ENCODE results near the gene RHOB. TPM values are rescaled to one million over a fixed set of nuclear protein-coding genes. Genes with fewer than 3 reads are reported as not detected.

RHOB gene
- total RNA-seq, 1 donor from 2014 or later, result 292 TPM

DNA sequence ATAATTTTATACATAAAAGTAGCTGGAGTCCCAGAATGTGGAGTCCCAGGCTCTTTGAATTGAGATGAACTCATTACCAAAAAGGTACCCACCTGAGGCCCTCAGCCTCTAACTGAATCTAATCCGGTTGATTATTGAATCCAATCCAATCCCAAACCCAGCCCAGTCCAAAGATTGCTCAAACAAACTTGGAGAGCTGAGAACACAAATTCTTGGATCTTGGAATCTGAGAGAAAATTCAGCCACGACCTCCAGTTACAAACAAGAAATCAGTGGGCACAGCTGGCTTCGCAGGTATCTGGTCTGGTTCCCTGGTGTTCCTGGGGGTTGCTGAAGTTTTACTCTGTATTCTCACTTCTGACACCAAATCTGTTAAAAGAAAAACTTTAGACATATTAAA, 28.4 kb upstream of the RHOB start:
- no peaks in the 10 kb centered on the region for H3K9me3 Mint-ChIP-seq (ENCODE audit: unreplicated experiment)
- no peak for DNase-seq (ENCODE audit: low spot score)
- no peaks in the 10 kb centered on the region for H3K36me3 Mint-ChIP-seq (ENCODE audit: low read depth, unreplicated experiment)
- peaks cover 15% of the 10 kb centered on the region for H3K4me1 Mint-ChIP-seq (ENCODE audit: unreplicated experiment)
- H3K4me3 Mint-ChIP-seq (ENCODE audit: unreplicated experiment), result no peak overlapping the region
- TF ChIP-seq CTCF (IDR thresholded peaks at IDR 0.05; ENCODE audit: unreplicated experiment), result no peak
- H3K27me3 Mint-ChIP-seq (ENCODE audit: unreplicated experiment), result peaks cover 3% of the 10 kb centered on the region
- no peak overlapping the region for H3K27ac Mint-ChIP-seq (ENCODE audit: unreplicated experiment)

DNA sequence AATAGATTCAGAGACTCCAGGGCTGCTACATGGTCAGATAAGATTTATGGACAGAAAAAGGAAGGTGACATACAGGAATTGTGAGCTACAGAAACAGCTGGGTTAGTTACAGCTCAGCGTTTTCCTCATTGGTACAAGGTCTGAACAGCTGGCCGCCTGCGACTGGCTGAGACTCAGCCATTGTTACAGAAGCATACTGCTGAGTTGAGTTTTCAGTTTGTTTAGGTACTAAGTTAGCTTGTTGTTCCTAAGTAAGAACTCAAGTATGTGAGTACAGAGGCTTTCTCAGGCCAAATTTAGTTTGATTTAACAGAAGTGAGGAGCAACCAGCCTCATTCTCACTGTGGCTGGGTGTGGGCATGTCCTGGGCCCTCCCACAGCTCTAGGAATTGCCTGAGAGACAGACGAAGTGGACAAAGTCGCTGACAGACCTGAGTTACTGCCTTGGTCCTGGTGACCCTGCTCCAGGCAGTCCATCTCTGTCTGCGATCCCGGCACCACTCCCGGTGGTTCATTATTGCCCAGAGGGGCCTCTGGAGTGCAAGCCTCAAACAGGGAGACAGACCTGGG, 27.8 kb upstream of the RHOB start:
- no peak for DNase-seq (ENCODE audit: low spot score)
- Mint-ChIP-seq H3K36me3 (ENCODE audit: low read depth, unreplicated experiment) (no peaks in the 10 kb centered on the region), H3K9me3 (ENCODE audit: unreplicated experiment) (no peaks in the 10 kb centered on the region), H3K27ac (ENCODE audit: unreplicated experiment) (no peak overlapping the region), H3K4me1 (ENCODE audit: unreplicated experiment) (peaks cover 20% of the 10 kb centered on the region), H3K4me3 (ENCODE audit: unreplicated experiment) (no peak overlapping the region), H3K27me3 (ENCODE audit: unreplicated experiment) (peaks cover 3% of the 10 kb centered on the region)
- no peak for TF ChIP-seq CTCF (IDR thresholded peaks at IDR 0.05; ENCODE audit: unreplicated experiment)

- H3K4me1 Mint-ChIP-seq (ENCODE audit: unreplicated experiment), result peaks cover 24% of the 10 kb centered on the region
- DNase-seq (ENCODE audit: low spot score), result no peak
- H3K36me3 Mint-ChIP-seq (ENCODE audit: low read depth, unreplicated experiment), result no peaks in the 10 kb centered on the region
- TF ChIP-seq CTCF (IDR thresholded peaks at IDR 0.05; ENCODE audit: unreplicated experiment), result no peak
- no peak overlapping the region for H3K4me3 Mint-ChIP-seq (ENCODE audit: unreplicated experiment)
- H3K9me3 Mint-ChIP-seq (ENCODE audit: unreplicated experiment), result no peaks in the 10 kb centered on the region
- peaks cover 3% of the 10 kb centered on the region for H3K27me3 Mint-ChIP-seq (ENCODE audit: unreplicated experiment)
- no peak overlapping the region for H3K27ac Mint-ChIP-seq (ENCODE audit: unreplicated experiment)
Observed at GRCh38 chr2:20419752-20420151, 27.1 kb upstream of the RHOB start.

DNA sequence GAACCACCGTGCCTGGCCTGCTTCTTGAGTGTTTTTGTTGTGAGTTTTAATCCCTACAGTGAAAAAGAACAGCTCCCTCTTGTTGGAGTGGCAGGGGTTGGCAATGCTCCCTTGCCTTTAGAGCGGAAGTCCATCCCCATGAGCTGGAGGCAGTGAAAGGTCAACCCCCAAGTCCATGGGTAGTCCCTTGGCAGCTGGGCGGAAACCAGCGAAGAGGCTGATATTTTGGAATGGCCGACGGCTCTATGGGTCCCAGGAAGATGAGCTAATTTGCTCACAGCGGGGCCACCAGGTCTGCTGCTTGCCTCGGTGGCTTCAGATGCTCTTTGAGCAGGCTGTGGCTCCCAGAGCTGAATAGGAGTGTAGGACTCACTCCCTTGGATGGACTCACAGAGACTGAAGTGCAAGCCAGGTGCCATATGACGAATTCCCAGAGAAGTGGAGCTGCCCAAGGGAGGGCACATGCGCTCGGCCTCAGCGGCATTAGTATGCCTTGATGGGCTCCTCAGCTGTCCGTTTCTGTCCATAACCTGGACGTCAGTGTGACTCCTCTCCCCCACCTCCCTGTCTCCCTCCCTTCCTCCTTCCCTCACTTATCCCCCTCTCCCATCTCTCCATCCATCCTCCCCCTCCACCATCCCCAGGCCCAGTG, 25.4 kb upstream of the RHOB start:
- no peak for DNase-seq (ENCODE audit: low spot score)
- no peak for TF ChIP-seq CTCF (IDR thresholded peaks at IDR 0.05; ENCODE audit: unreplicated experiment)
- Mint-ChIP-seq H3K4me3 (ENCODE audit: unreplicated experiment) (no peak overlapping the region), H3K4me1 (ENCODE audit: unreplicated experiment) (peaks cover 39% of the 10 kb centered on the region), H3K36me3 (ENCODE audit: low read depth, unreplicated experiment) (no peaks in the 10 kb centered on the region), H3K27me3 (ENCODE audit: unreplicated experiment) (peaks cover 7% of the 10 kb centered on the region), H3K27ac (ENCODE audit: unreplicated experiment) (no peak overlapping the region), H3K9me3 (ENCODE audit: unreplicated experiment) (no peaks in the 10 kb centered on the region)

DNA sequence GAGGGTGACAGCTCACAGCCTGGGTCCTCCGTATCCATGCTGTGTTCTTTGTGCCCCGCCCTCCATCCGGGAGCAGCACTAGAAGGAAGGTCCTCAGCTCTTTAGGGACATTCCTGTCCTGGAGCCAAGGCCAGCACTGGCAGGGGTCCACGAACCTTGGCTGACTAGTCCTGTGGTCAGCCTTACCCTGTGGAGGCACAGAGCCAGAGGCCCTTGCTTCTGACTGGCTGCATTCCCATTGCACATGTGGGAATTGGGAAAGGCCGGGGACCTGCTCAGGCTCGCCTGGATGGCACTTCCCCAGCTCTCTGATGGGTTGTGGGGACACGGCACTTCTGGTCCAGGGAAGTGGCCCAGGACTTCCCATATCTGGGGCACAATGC, 24.9 kb upstream of the RHOB start:
- no peak for DNase-seq (ENCODE audit: low spot score)
- Mint-ChIP-seq H3K27ac (ENCODE audit: unreplicated experiment) (no peak overlapping the region), H3K4me3 (ENCODE audit: unreplicated experiment) (no peak overlapping the region)

More for the DNA sequence above, 24.9 kb upstream of the RHOB start:
- H3K4me1 Mint-ChIP-seq (ENCODE audit: unreplicated experiment), result peaks cover 39% of the 10 kb centered on the region
- TF ChIP-seq CTCF (IDR thresholded peaks at IDR 0.05; ENCODE audit: unreplicated experiment), result no peak
- H3K27me3 Mint-ChIP-seq (ENCODE audit: unreplicated experiment), result peaks cover 7% of the 10 kb centered on the region
- H3K36me3 Mint-ChIP-seq (ENCODE audit: low read depth, unreplicated experiment), result no peaks in the 10 kb centered on the region
- no peaks in the 10 kb centered on the region for H3K9me3 Mint-ChIP-seq (ENCODE audit: unreplicated experiment)
